ENCODE results near the gene PRSS56.

The PRSS56 gene

GRCh38 chr2:232502511-232502910 lies 17.7 kb upstream of the PRSS56 start:
- no peak for DNase-seq (ENCODE audit: low spot score)

GRCh38 chr2:232502911-232503808 lies 17.0 kb upstream of the PRSS56 start:
- no peak for DNase-seq (ENCODE audit: low spot score)

GRCh38 chr2:232503809-232504323 lies 16.3 kb upstream of the PRSS56 start:
- DNase-seq (ENCODE audit: low spot score): no peak

- DNase-seq (ENCODE audit: low spot score): no peak
These were observed 15.8 kb upstream of the PRSS56 start for GRCh38 chr2:232504438-232504837.

GRCh38 chr2:232505856-232506255 lies 14.3 kb upstream of the PRSS56 start:
- DNase-seq (ENCODE audit: low spot score): no peak

- DNase-seq (ENCODE audit: low spot score): no peak
These were observed 13.5 kb upstream of the PRSS56 start for GRCh38 chr2:232506709-232507108.

- no peak for DNase-seq (ENCODE audit: low spot score)
These were observed 11.9 kb upstream of the PRSS56 start for GRCh38 chr2:232508251-232508650.

GRCh38 chr2:232511336-232511890 lies 8.8 kb upstream of the PRSS56 start:
- DNase-seq (ENCODE audit: low spot score): no peak

GRCh38 chr2:232512602-232513001 lies 7.6 kb upstream of the PRSS56 start:
- no peak for DNase-seq (ENCODE audit: low spot score)

GRCh38 chr2:232513353-232513752 lies 6.8 kb upstream of the PRSS56 start:
- DNase-seq (ENCODE audit: low spot score): no peak

- DNase-seq (ENCODE audit: low spot score): no peak
These were observed 4.5 kb upstream of the PRSS56 start for GRCh38 chr2:232515639-232516038.

- no peak for DNase-seq (ENCODE audit: low spot score)
These were observed 3.6 kb upstream of the PRSS56 start for GRCh38 chr2:232516551-232516950.

GRCh38 chr2:232518844-232519243 lies 1.3 kb upstream of the PRSS56 start:
- no peak for DNase-seq (ENCODE audit: low spot score)

- DNase-seq (ENCODE audit: low spot score): no peak
These were observed 301 bp downstream of the PRSS56 start for GRCh38 chr2:232520489-232520888.

GRCh38 chr2:232521098-232521497 lies 910 bp downstream of the PRSS56 start:
- no peak for DNase-seq (ENCODE audit: low spot score)

GRCh38 chr2:232521959-232522622 lies 1.9 kb downstream of the PRSS56 start:
- peak; percentile 85 for DNase-seq (ENCODE audit: low spot score)

GRCh38 chr2:232522623-232523401 lies 2.6 kb downstream of the PRSS56 start:
- DNase-seq (ENCODE audit: low spot score): no peak

- no peak for DNase-seq (ENCODE audit: low spot score)
These were observed 3.2 kb downstream of the PRSS56 start for GRCh38 chr2:232523402-232523681.

GRCh38 chr2:232523682-232524597 lies 3.8 kb downstream of the PRSS56 start:
- DNase-seq (ENCODE audit: low spot score): peak; percentile 91

GRCh38 chr2:232524771-232525170 lies 4.6 kb downstream of the PRSS56 start:
- DNase-seq (ENCODE audit: low spot score): no peak

GRCh38 chr2:232525199-232525598 lies 5.0 kb downstream of the PRSS56 start:
- no peak for DNase-seq (ENCODE audit: low spot score)
